ENCODE data around the gene MTMR2. TPM values are rescaled to one million over a fixed set of nuclear protein-coding genes. Genes with fewer than 3 reads are reported as not detected.

MTMR2 gene
- total and polyA plus RNA-seq, 9 of the 15 experiments (the other 6 are each of a cell fraction or from before 2014, with no cell fraction given) = 12.6 to 35.8 (median 25.2) TPM

GRCh38 chr11:95788921-95789505 lies 134.9 kb downstream of the MTMR2 start (continued):
- TF ChIP-seq CTCF (IDR thresholded peaks at IDR 0.05 in 2 of 3, conservative IDR thresholded peaks at IDR 0.05 in 1 of 3; ENCODE audit: insufficient read depth in 2 of 3, low read depth in 1 of 3, low read length in 3 of 3) (peak; percentile 21 to 24 (median 22); a peak in 4 of 6 replicates), ZBTB17 (CRISPR knock-in tag; IDR thresholded peaks at IDR 0.05) (0 out of 2 replicates have a peak, but pooled peaks have one; percentile 13), ZNF778 (CRISPR knock-in tag; IDR thresholded peaks at IDR 0.05) (no peak), ARID2 (IDR thresholded peaks at IDR 0.05) (no peak), SAFB (IDR thresholded peaks at IDR 0.05; ENCODE audit: borderline replicate concordance, low read depth, low read length) (0 out of 2 replicates have a peak, but pooled peaks have one; percentile 10), EGR1 (conservative IDR thresholded peaks at IDR 0.05) (no peak), SMARCE1 (IDR thresholded peaks at IDR 0.05) (no peak)

Small RNAs within 50 kb of the gene (small RNA-seq; reads per million reads assigned to genes)
- gene RNA5SP345 = 0.73 reads per million, percentile 44 among the genes with 10 or more reads in this experiment

Other genes with a start within 250 kb of the MTMR2 start
- gene FAM76B, start 134.3 kb downstream of the MTMR2 start, total RNA-seq (2014; rRNA removed) = 24.6 and 25.6 TPM in 2 replicates
- 46.8 and 56.4 TPM in 2 replicates for gene FAM76B, start 134.3 kb downstream of the MTMR2 start, total RNA-seq (2014; rRNA removed; fragmentation: Illumina TruSeq; extraction: Trizol)
- gene FAM76B, start 134.3 kb downstream of the MTMR2 start, total RNA-seq (2015; rRNA removed; fragmentation: Illumina TruSeq; extraction: Trizol) = 42.4 and 48.9 TPM in 2 replicates
- 28.4 and 33.9 TPM in 2 replicates for gene FAM76B, start 134.3 kb downstream of the MTMR2 start, total RNA-seq (2021)
- gene FAM76B, start 134.3 kb downstream of the MTMR2 start, polyA plus RNA-seq (2011; rRNA removed) = 60.0 and 62.6 TPM in 2 replicates
- 35.0 and 36.2 TPM in 2 replicates for gene FAM76B, start 134.3 kb downstream of the MTMR2 start, polyA plus RNA-seq (2014; fragmentation: Illumina TruSeq; extraction: Trizol)
- gene FAM76B, start 134.3 kb downstream of the MTMR2 start, polyA plus RNA-seq (2014; fragmentation: Nextera tagmentation; extraction: Ambion mirVana) = 10 to 100 TPM; 22.5 to 23.7 TPM
- 32.9 and 51.1 TPM in 2 replicates for gene FAM76B, start 134.3 kb downstream of the MTMR2 start, polyA plus RNA-seq (2014; rRNA removed)
- 50.7 and 62.7 TPM in 2 replicates for gene CEP57, start 133.6 kb downstream of the MTMR2 start, total RNA-seq (2014; rRNA removed)
- gene CEP57, start 133.6 kb downstream of the MTMR2 start, total RNA-seq (2014; rRNA removed; fragmentation: Illumina TruSeq; extraction: Trizol) = 85.3 and 103 TPM in 2 replicates
- gene CEP57, start 133.6 kb downstream of the MTMR2 start, total RNA-seq (2015; rRNA removed; fragmentation: Illumina TruSeq; extraction: Trizol) = 71.0 and 81.5 TPM in 2 replicates
- gene CEP57, start 133.6 kb downstream of the MTMR2 start, total RNA-seq (2021) = 65.2 and 66.4 TPM in 2 replicates
- gene CEP57, start 133.6 kb downstream of the MTMR2 start, polyA plus RNA-seq (2011; rRNA removed) = 76.5 and 88.1 TPM in 2 replicates
- 67.3 and 74.3 TPM in 2 replicates for gene CEP57, start 133.6 kb downstream of the MTMR2 start, polyA plus RNA-seq (2014; fragmentation: Illumina TruSeq; extraction: Trizol)
- 10 to 100 TPM; 25.1 to 33.9 TPM for gene CEP57, start 133.6 kb downstream of the MTMR2 start, polyA plus RNA-seq (2014; fragmentation: Nextera tagmentation; extraction: Ambion mirVana)
- 47.5 and 54.3 TPM in 2 replicates for gene CEP57, start 133.6 kb downstream of the MTMR2 start, polyA plus RNA-seq (2014; rRNA removed)